Endothelial cell of hepatic sinusoid (primary cell): ENCODE data around the gene PUM1.
"Not testable (repeated sequence)": the region's sequence is repeated elsewhere in the genome, so short reads cannot be mapped to it uniquely, and the experiment has no call there.

Experiments
- in situ Hi-C: cut with HindIII; loops from 2 replicates; pipeline ENCODE4 v1.10.0; 2017; ENCODE audit warnings: low sequenced_read_pairs

Gene PUM1

GRCh38 chr1:30968220-30968971 lies 97.1 kb downstream of the PUM1 start:
- in situ Hi-C loops: no loop called here

GRCh38 chr1:30966690-30967369 lies 98.7 kb downstream of the PUM1 start:
- in situ Hi-C loops: no loop called here

- in situ Hi-C loops: no loop called here
Measured at GRCh38 chr1:30965924-30966599, 99.5 kb downstream of the PUM1 start.

GRCh38 chr1:30964706-30965105 lies 100.8 kb downstream of the PUM1 start:
- in situ Hi-C loops: no loop called here

- in situ Hi-C loops: no loop called here
Measured at GRCh38 chr1:30962609-30963508, 102.7 kb downstream of the PUM1 start.

GRCh38 chr1:30957560-30958222 lies 107.8 kb downstream of the PUM1 start:
- in situ Hi-C loops: no loop called here

- in situ Hi-C loops: no loop called here
Measured at GRCh38 chr1:30955448-30956015, 110.0 kb downstream of the PUM1 start.

- in situ Hi-C loops: no loop called here
Measured at GRCh38 chr1:30953685-30954084, 111.8 kb downstream of the PUM1 start.

- in situ Hi-C loops: no loop called here
Measured at GRCh38 chr1:30952098-30952497, 113.4 kb downstream of the PUM1 start.

- in situ Hi-C loops: no loop called here
Measured at GRCh38 chr1:30950700-30951099, 114.8 kb downstream of the PUM1 start.

- in situ Hi-C loops: no loop called here
Measured at GRCh38 chr1:30950053-30950452, 115.5 kb downstream of the PUM1 start.

- in situ Hi-C loops: not testable (repeated sequence)
Measured at GRCh38 chr1:30949487-30949838, 116.1 kb downstream of the PUM1 start.

- in situ Hi-C loops: not testable (repeated sequence)
Measured at GRCh38 chr1:30948813-30949486, 116.6 kb downstream of the PUM1 start.

- in situ Hi-C loops: no loop called here
Measured at GRCh38 chr1:30948278-30948677, 117.2 kb downstream of the PUM1 start.

GRCh38 chr1:30947212-30947611 lies 118.3 kb downstream of the PUM1 start:
- in situ Hi-C loops: no loop called here

GRCh38 chr1:30942326-30942963 lies 123.1 kb downstream of the PUM1 start:
- in situ Hi-C loops: no loop called here

GRCh38 chr1:30940541-30940940 lies 125.0 kb downstream of the PUM1 start:
- in situ Hi-C loops: no loop called here

- in situ Hi-C loops: no loop called here
Measured at GRCh38 chr1:30936541-30937171, 128.9 kb downstream of the PUM1 start.

GRCh38 chr1:30935758-30936157 lies 129.8 kb downstream of the PUM1 start:
- in situ Hi-C loops: not testable (repeated sequence)
